PFSK-1 (cell line): Measurements from ENCODE around the gene ACSL5.

Experiments used
- FOXP2 ChIP-seq: optimal IDR thresholded peaks from 2 replicates; pipeline ENCODE3; 2011; ENCODE audit warnings: borderline replicate concordance, control low read depth, inconsistent platforms; ENCODE audit not compliant: insufficient read depth; ENCODE audit errors: extremely low read length, extremely low read depth
- POLR2AphosphoS5 ChIP-seq: IDR thresholded peaks from 2 replicates; pipeline ENCODE4 v1.6.1; 2012; ENCODE audit warnings: low read depth, mild to moderate bottlenecking, control low read depth, low read length, moderate library complexity
- REST ChIP-seq, 2 experiments: IDR thresholded peaks; 2 replicates each; pipeline versions ENCODE4 v1.6.1 to v1.8.0; 2011 to 2012; ENCODE audit warnings: low read depth in 2 of 2, low read length in 2 of 2, control low read depth in 1 of 2, inconsistent platforms in 1 of 2, mild to moderate bottlenecking in 1 of 2, moderate library complexity in 1 of 2; ENCODE audit not compliant: insufficient read depth in 1 of 2
- SIN3A ChIP-seq: IDR thresholded peaks from 2 replicates; pipeline ENCODE4 v1.6.1; 2012; ENCODE audit warnings: mild to moderate bottlenecking, low read length, moderate library complexity, borderline replicate concordance; ENCODE audit not compliant: insufficient read depth
- TAF1 ChIP-seq: IDR thresholded peaks from 2 replicates; pipeline ENCODE4 v1.6.1; 2012; ENCODE audit warnings: low read length, control low read depth, borderline replicate concordance; ENCODE audit not compliant: insufficient read depth

The ACSL5 gene

GRCh38 chr10:112433136-112433535 is 59.2 kb downstream of the ACSL5 start:
- TF ChIP-seq SIN3A, result no peak
- no peak for TF ChIP-seq POLR2AphosphoS5
- no peak for TF ChIP-seq TAF1
- TF ChIP-seq FOXP2, result no peak
- no peak for TF ChIP-seq REST (IDR thresholded peaks at IDR 0.05; ENCODE audit: insufficient read depth in 1 of 2, low read depth in 2 of 2, low read length in 2 of 2)

- no peak for TF ChIP-seq TAF1
- no peak for TF ChIP-seq FOXP2
- TF ChIP-seq REST (IDR thresholded peaks at IDR 0.05; ENCODE audit: insufficient read depth in 1 of 2, low read depth in 2 of 2, low read length in 2 of 2), result no peak
- TF ChIP-seq SIN3A, result no peak
- no peak for TF ChIP-seq POLR2AphosphoS5
Observed at GRCh38 chr10:112434988-112435619, 61.2 kb downstream of the ACSL5 start.

GRCh38 chr10:112438356-112438755 is 64.4 kb downstream of the ACSL5 start:
- TF ChIP-seq REST (IDR thresholded peaks at IDR 0.05; ENCODE audit: insufficient read depth in 1 of 2, low read depth in 2 of 2, low read length in 2 of 2) (no peak), SIN3A (no peak)

GRCh38 chr10:112441520-112441919 is 67.6 kb downstream of the ACSL5 start:
- no peak for TF ChIP-seq FOXP2
- TF ChIP-seq TAF1, result no peak
- TF ChIP-seq REST (IDR thresholded peaks at IDR 0.05; ENCODE audit: insufficient read depth in 1 of 2, low read depth in 2 of 2, low read length in 2 of 2), result no peak
- TF ChIP-seq POLR2AphosphoS5, result no peak
- TF ChIP-seq SIN3A, result no peak

GRCh38 chr10:112442063-112442462 is 68.1 kb downstream of the ACSL5 start:
- no peak for TF ChIP-seq POLR2AphosphoS5
- TF ChIP-seq REST (IDR thresholded peaks at IDR 0.05; ENCODE audit: insufficient read depth in 1 of 2, low read depth in 2 of 2, low read length in 2 of 2), result no peak
- TF ChIP-seq FOXP2, result no peak
- TF ChIP-seq TAF1, result no peak
- TF ChIP-seq SIN3A, result no peak
